Thymus (tissue), 11 donors: ENCODE data around the gene PPDPF. TPM values are rescaled to one million over a fixed set of nuclear protein-coding genes. Genes with fewer than 3 reads are reported as not detected.
"Not testable (repeated sequence)": the region's sequence is repeated elsewhere in the genome, so short reads cannot be mapped to it uniquely, and the experiment has no call there.

Source experiments
- DNase-seq, 9 donors: peaks; one replicate each; pipeline ENCODE4 v3.0.0-alpha.2; 2013; ENCODE audit warnings: low spot score in 9 of 9, low read depth in 6 of 9, missing footprints in 1 of 9
- H3K27ac ChIP-seq, 2 donors: one replicate each; pipeline ENCODE4 v1.5.1; 2013; ENCODE audit warnings: control low read depth in 1 of 2, low read depth in 1 of 2, low read length in 1 of 2, mild to moderate bottlenecking in 1 of 2, moderate library complexity in 1 of 2
- H3K27me3 ChIP-seq, 2 donors: one replicate each; pipeline ENCODE4 v1.5.1; 2013; ENCODE audit warnings: low read length in 1 of 2; ENCODE audit not compliant: control insufficient read depth in 2 of 2, insufficient read depth in 1 of 2
- H3K36me3 ChIP-seq, 2 donors: one replicate each; pipeline ENCODE4 v1.5.1; 2013; ENCODE audit warnings: low read length in 1 of 2, mild to moderate bottlenecking in 1 of 2, moderate library complexity in 1 of 2; ENCODE audit not compliant: control insufficient read depth in 2 of 2, insufficient read depth in 2 of 2
- H3K4me1 ChIP-seq, 2 donors: one replicate each; pipeline ENCODE4 v1.5.1; 2013; ENCODE audit warnings: low read length in 2 of 2; ENCODE audit not compliant: control insufficient read depth in 2 of 2, insufficient read depth in 2 of 2
- H3K4me3 ChIP-seq, 2 donors: one replicate each; pipeline ENCODE4 v1.5.1; 2013; ENCODE audit warnings: low read length in 2 of 2, control low read depth in 1 of 2, mild to moderate bottlenecking in 1 of 2
- H3K9me3 ChIP-seq, 2 donors: one replicate each; pipeline ENCODE4 v1.5.1; 2013; ENCODE audit warnings: low read length in 1 of 2, mild to moderate bottlenecking in 1 of 2; ENCODE audit not compliant: control insufficient read depth in 2 of 2, insufficient read depth in 1 of 2
- WGBS: extraction: QIAGEN DNeasy Blood & Tissue Kit; methylation state at CpG from one replicate; pipeline ENCODE4 v1.1.7; 2013; 5-methylcytosine and 5-hydroxymethylcytosine counted together
- polyA plus RNA-seq: library from polyadenylated mRNA; stranded (reverse); fragments of 200-250 nt; gene quantifications from one replicate; pipeline ENCODE4 v1.2.3, GENCODE V29; 2013
- total RNA-seq: library from RNA; stranded (reverse); fragments of 120-200 nt; gene quantifications from one replicate; pipeline ENCODE4 v1.2.4, GENCODE V29; 2013
- donor health status: healthy.

The PPDPF gene
- total and polyA plus RNA-seq, 2 donors: 18.0 to 229 TPM

DNA sequence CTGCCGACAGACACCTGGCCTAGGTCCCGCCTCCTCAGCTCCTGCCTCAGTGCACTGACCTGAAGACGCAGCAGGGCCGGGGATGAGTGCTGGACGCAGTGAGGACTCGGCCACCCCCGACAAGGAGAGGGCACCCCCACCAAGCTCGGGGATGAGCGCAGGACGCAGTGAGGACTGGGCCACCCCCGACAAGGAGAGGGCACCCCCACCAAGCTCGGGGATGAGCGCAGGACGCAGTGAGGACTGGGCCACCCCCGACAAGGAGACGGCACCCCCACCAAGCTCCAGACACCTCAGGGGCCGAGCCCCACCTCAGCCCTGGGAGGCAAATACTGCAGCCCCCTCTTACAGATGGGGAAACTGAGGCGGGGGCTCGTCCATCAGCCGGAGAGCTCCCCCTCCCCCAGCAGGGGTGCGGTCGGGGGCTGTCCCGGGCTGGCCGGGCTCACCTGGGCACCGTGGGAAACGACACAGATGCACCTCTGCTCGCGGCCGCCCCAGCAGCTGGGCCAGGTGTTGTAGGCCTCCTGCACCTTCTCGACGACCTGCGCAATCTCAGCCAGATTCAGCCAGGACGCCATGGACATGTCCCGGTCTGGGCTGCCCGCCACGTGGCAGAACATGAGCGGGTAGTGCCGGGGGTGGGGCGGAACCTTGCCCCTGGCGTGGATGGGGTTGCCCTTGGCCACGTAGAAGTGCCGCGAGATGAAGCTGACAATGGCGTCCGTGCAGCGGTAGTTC lies 46.0 kb downstream of the PPDPF start:
- no peak for DNase-seq
- no peak overlapping the region for H3K27ac ChIP-seq
- H3K9me3 ChIP-seq: peaks cover 0 to 7% of the 10 kb centered on the region in 2 donors
- H3K27me3 ChIP-seq: peaks cover 2 to 28% of the 10 kb centered on the region in 2 donors
- H3K4me3 ChIP-seq: no peak overlapping the region
- H3K4me1 ChIP-seq: peaks cover 15% of the 10 kb centered on the region in 2 donors
- H3K36me3 ChIP-seq: peaks cover 0 to 17% of the 10 kb centered on the region in 2 donors
- 92% methylated on average over 46 of the region's 46 CpGs for WGBS

DNA sequence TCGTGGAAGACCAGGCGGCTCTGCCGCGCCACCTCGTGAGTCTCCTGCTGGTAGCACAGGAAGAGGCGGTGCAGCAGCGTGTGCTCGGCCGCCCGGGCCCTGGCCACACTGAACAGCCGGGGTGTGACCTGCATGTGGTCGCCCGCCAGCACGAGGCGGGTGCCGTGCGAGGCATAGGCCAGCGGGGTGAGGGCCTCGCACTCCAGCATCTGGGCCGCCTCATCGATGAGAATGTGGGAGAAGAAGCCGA lies 46.5 kb downstream of the PPDPF start:
- Histone ChIP-seq H3K36me3 (peaks cover 0 to 18% of the 10 kb centered on the region in 2 donors), H3K27ac (no peak overlapping the region), H3K9me3 (peaks cover 0 to 7% of the 10 kb centered on the region in 2 donors), H3K27me3 (peaks cover 4 to 31% of the 10 kb centered on the region in 2 donors), H3K4me3 (no peak overlapping the region), H3K4me1 (peaks cover 15% of the 10 kb centered on the region in 2 donors)
- WGBS: 91% methylated on average over 22 of the region's 22 CpGs
- no peak for DNase-seq

DNA sequence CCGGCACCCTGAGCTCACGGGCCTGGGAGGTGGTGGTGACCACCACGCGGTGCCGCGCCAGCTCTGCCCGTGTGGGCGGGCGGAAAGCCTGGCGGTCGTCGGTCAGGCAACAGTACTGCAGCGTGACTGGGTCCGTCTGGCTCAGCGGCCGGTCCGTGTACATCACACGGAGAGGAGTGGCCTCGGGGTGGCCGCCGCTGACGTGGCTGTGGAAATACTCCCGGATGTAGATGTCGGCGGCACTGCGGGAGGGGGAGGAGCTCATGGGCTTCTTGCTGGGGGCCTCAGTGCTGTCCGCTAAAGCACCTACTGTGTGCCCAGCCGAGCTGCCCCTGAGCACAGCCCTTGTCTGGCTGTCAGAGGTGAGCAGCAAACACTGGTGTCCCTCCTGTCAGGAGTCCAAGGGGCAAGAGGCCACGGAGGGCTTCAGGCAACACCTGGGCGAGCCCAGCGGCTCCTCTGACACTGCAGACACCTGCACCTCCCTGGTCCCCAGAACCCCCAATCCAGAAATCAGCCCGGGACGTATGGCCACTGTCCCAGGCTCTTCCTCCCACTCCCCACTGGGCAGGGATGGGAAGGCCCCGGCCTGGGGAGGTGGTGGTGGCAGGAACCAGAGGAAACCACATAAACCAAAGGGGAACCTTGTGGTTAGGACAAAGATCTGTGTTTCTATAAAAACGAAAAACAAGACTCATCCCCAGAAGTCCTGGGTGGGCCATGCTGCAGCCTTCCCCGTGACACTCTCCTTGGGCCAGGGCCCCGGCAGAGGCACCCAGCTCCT lies 47.0 kb downstream of the PPDPF start:
- peaks cover 5 to 31% of the 10 kb centered on the region in 2 donors for H3K27me3 ChIP-seq
- peaks cover 0 to 7% of the 10 kb centered on the region in 2 donors for H3K9me3 ChIP-seq
- H3K36me3 ChIP-seq: peaks cover 0 to 21% of the 10 kb centered on the region in 2 donors
- H3K4me3 ChIP-seq: no peak overlapping the region
- H3K27ac ChIP-seq: no peak overlapping the region
- peak in 2 of 9 donors; percentile 18 to 45 for DNase-seq
- WGBS: 36% methylated on average over 37 of the region's 37 CpGs
- H3K4me1 ChIP-seq: peaks cover 15% of the 10 kb centered on the region in 2 donors

DNA sequence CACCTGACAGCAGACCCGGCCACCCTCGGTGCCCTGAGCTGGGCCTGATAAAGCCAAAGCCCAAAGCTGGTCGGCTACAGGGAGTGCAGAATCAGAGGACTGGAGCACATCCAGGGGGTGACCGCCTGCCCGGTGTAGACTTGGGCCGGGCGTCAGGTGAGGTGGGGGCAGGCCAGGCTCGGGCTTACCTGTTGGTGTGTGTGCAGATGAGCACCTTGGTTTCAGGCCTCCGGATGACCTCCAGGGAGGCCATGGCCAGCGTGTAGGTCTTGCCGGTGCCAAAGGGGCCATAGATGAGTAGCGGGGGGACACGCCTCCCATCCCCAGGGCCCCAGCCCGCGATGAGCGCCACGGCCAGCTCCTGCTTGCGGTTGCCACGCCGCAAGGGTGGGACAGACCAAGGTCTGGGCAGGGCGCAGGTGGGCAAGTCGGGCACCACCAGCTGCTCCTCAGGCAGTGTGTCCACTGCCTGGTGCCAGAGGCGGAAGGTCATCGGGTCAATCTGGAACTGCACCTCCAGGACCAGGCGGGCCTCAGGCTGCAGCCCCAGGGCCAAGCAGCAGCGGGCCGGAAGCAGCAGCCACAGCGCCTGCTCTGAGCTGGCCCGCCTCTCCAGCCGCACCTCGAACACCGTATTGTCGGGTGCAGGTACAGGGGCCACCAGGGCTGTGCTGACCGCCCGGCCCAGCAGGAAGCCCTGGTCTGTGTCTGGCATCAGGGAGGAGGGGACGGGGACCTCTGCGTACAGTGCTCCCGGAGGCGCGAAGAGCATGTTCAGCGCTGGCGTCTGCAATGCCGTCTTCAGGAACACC lies 47.8 kb downstream of the PPDPF start:
- Histone ChIP-seq H3K27me3 (peaks cover 5 to 36% of the 10 kb centered on the region in 2 donors), H3K4me1 (peaks cover 17 to 19% of the 10 kb centered on the region in 2 donors), H3K36me3 (peaks cover 0 to 16% of the 10 kb centered on the region in 2 donors), H3K27ac (no peak overlapping the region), H3K9me3 (peaks cover 0 to 9% of the 10 kb centered on the region in 2 donors), H3K4me3 (no peak overlapping the region)
- 38% methylated on average over 43 of the region's 43 CpGs for WGBS
- DNase-seq: no peak

DNA sequence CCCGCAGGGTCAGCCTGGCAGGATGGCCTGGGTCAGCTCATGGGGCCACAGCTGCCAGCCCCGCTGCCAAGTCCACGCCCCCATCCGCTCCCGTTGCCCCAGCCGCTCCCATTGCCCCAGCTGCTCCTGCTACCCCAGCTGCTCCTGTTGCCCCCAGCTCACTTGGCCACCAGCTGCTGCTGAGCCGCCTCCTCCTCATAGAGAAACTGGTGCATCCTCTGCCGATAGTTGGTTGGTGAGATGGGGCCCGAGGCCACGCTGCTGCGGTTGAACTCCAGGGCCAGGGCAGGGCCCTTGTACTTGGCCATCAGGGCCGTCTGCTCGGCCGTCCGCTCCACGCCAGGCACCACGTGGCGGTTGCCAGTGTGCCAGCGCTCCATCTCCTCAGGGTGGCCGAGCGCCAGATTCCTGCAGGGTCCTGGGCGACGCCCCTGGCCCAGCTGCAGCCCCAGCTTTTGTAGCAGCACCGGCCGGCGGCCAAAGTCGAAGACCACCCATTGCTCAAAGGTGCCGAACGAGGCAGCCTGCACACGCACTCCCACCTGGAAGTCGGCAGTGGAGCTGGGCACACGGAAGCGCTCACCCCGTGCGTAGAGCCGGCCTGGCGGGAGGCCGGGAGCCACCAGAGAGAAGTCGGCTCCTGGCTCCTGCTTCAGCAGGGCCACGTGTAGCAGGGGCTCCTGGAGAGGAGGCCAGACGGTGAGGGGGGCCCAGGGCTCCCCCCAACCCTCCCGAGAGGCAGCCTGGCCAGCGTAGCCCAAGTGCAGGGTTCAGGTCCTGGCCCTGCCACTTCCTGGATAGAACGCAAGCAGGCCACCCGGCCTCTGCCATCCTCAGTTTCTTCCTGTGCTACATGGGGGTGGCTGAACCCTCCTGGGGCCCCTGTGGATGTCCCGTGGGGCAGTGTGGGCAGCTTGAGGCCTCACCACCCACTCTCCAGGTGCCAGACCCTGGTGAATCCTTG lies 48.7 kb downstream of the PPDPF start:
- Histone ChIP-seq H3K36me3 (peaks cover 0 to 16% of the 10 kb centered on the region in 2 donors), H3K27ac (no peak overlapping the region), H3K9me3 (peaks cover 0 to 9% of the 10 kb centered on the region in 2 donors), H3K4me1 (peaks cover 20 to 24% of the 10 kb centered on the region in 2 donors), H3K27me3 (peaks cover 5 to 41% of the 10 kb centered on the region in 2 donors), H3K4me3 (no peak overlapping the region)
- 93% methylated on average over 46 of the region's 46 CpGs for WGBS
- DNase-seq: no peak

DNA sequence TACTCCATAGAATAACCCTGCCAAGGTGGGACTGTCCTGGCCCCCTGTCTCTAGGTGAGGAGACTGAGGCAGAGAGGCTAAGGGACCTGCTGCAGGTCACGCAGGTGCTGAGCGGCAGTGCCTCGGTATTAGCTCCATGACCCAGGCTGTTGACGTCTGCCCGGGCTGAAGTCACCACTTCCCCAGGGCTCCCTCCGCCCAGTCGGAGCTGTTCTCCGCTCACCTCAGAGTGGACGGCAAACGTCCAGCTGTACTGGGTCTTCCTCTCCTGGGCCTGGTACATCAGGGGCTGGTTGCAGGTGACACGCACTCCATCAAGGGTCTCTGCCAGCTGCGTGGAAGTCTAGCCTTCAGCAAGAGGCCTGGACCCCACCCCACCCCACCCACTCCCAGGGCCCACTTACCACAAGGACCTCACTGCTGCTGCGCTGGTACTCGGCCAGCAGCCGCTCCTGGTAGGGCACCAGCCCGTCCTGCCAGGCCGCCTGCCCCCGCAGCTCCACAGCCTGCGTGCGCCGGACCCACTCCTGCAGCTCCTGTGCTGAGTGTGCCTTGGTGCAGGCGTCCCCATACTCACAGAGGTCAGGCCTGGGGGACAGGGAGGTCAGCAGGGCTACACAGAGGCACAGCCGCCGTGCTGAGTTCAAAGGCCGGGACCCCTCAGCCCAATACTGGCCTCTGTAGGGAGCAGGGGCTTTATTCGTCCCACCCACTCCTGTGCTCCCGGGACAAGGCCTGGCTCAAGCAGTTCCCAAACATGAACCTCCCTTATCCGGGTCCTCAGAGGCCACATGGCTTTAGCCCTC lies 49.9 kb downstream of the PPDPF start:
- Histone ChIP-seq H3K36me3 (peaks cover 0 to 12% of the 10 kb centered on the region in 2 donors), H3K4me3 (no peak overlapping the region), H3K9me3 (peaks cover 0 to 9% of the 10 kb centered on the region in 2 donors), H3K27ac (no peak overlapping the region), H3K4me1 (peaks cover 24 to 28% of the 10 kb centered on the region in 2 donors), H3K27me3 (peaks cover 5 to 53% of the 10 kb centered on the region in 2 donors)
- 98% methylated on average over 28 of the region's 28 CpGs for WGBS
- DNase-seq: no peak

DNA sequence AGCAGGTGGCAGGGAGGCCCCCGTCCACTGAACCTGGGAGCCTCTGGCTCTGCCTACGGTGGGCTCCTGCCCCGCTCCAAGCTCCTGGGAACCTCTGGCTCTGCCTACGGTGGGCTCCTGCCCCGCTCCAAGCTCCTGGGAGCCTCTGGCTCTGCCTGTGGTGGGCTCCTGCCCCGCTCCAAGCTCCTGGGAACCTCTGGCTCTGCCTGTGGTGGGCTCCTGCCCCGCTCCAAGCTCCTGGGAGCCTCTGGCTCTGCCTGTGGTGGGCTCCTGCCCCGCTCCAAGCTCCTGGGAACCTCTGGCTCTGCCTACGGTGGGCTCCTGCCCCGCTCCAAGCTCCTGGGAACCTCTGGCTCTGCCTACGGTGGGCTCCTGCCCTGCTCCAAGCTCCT lies 50.5 kb downstream of the PPDPF start:
- not testable (repeated sequence) for H3K4me3 ChIP-seq, H3K27ac ChIP-seq, H3K9me3 ChIP-seq, DNase-seq, H3K36me3 ChIP-seq
- Histone ChIP-seq H3K4me1 (peaks cover 24 to 28% of the 10 kb centered on the region in 2 donors), H3K27me3 (peaks cover 5 to 57% of the 10 kb centered on the region in 2 donors)
- WGBS: 72% methylated on average over 7 of the region's 11 CpGs
